Progenitor cell of endocrine pancreas (in vitro differentiated cells): ENCODE results near the gene MLANA. TPM values are rescaled to one million over a fixed set of nuclear protein-coding genes. Genes with fewer than 3 reads are reported as not detected.

Experiments
- DNase-seq: peaks from one replicate; pipeline ENCODE4 v3.0.0; 2021; ENCODE audit warnings: low spot score; ENCODE audit not compliant: unreplicated experiment
- H3K27ac Mint-ChIP-seq: 2 replicates; pipeline ENCODE4 v1.8.0; 2021; ENCODE audit warnings: mild to moderate bottlenecking, moderate library complexity, mixed read lengths
- H3K27me3 Mint-ChIP-seq: 2 replicates; pipeline ENCODE4 v1.8.0; 2021; ENCODE audit warnings: mixed read lengths
- H3K36me3 Mint-ChIP-seq: 2 replicates; pipeline ENCODE4 v1.8.0; 2022; ENCODE audit warnings: mixed read lengths; ENCODE audit not compliant: insufficient read depth
- H3K4me1 Mint-ChIP-seq: 2 replicates; pipeline ENCODE4 v1.8.0; 2021; ENCODE audit warnings: low read depth, mixed read lengths
- H3K4me3 Mint-ChIP-seq: 2 replicates; pipeline ENCODE4 v1.8.0; 2021; ENCODE audit warnings: low read depth, mild to moderate bottlenecking, moderate library complexity, mixed read lengths
- H3K9me3 Mint-ChIP-seq: 2 replicates; pipeline ENCODE4 v1.8.0; 2021; ENCODE audit warnings: low read depth, mixed read lengths
- total RNA-seq: library from RNA; stranded (reverse); gene quantifications from 2 replicates; pipeline ENCODE4 v1.2.1, GENCODE V29; 2021
- TF ChIP-seq, protein P1 (sequence below): fragments of 200-600 bp; sonication (generic); IDR thresholded peaks from one replicate; pipeline ENCODE4 v1.5.0; 2021; ENCODE audit warnings: antibody characterized with exemption, mild to moderate bottlenecking; ENCODE audit not compliant: unreplicated experiment

Gene MLANA
- total RNA-seq, 1 donor from 2014 or later: not detected

DNA sequence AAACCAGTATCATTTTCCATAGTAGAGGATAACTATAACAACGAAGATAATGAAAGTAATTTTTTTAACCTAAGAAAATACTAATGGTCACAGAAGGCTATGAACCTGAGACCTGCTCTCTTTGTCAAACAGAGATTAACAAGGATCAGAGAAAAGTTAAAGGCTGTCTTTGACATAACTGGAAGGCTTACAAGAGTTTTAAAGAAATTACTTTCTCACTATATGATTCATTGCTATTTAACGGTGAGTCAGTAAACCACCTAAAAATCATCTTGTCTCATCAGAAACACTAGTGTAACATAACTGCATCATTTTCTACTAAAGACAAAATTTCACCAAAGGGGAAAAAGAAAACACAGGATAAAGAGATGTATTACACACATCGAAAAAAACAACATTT lies 19.3 kb downstream of the MLANA start:
- H3K27me3 Mint-ChIP-seq: no peaks in the 10 kb centered on the region
- H3K4me3 Mint-ChIP-seq: no peak overlapping the region
- no peaks in the 10 kb centered on the region for H3K9me3 Mint-ChIP-seq
- TF ChIP-seq, protein P1, sequence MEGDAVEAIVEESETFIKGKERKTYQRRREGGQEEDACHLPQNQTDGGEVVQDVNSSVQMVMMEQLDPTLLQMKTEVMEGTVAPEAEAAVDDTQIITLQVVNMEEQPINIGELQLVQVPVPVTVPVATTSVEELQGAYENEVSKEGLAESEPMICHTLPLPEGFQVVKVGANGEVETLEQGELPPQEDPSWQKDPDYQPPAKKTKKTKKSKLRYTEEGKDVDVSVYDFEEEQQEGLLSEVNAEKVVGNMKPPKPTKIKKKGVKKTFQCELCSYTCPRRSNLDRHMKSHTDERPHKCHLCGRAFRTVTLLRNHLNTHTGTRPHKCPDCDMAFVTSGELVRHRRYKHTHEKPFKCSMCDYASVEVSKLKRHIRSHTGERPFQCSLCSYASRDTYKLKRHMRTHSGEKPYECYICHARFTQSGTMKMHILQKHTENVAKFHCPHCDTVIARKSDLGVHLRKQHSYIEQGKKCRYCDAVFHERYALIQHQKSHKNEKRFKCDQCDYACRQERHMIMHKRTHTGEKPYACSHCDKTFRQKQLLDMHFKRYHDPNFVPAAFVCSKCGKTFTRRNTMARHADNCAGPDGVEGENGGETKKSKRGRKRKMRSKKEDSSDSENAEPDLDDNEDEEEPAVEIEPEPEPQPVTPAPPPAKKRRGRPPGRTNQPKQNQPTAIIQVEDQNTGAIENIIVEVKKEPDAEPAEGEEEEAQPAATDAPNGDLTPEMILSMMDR: no peak
- peaks cover 1% of the 10 kb centered on the region for H3K36me3 Mint-ChIP-seq
- no peak overlapping the region for H3K27ac Mint-ChIP-seq
- DNase-seq: no peak
- no peaks in the 10 kb centered on the region for H3K4me1 Mint-ChIP-seq

DNA sequence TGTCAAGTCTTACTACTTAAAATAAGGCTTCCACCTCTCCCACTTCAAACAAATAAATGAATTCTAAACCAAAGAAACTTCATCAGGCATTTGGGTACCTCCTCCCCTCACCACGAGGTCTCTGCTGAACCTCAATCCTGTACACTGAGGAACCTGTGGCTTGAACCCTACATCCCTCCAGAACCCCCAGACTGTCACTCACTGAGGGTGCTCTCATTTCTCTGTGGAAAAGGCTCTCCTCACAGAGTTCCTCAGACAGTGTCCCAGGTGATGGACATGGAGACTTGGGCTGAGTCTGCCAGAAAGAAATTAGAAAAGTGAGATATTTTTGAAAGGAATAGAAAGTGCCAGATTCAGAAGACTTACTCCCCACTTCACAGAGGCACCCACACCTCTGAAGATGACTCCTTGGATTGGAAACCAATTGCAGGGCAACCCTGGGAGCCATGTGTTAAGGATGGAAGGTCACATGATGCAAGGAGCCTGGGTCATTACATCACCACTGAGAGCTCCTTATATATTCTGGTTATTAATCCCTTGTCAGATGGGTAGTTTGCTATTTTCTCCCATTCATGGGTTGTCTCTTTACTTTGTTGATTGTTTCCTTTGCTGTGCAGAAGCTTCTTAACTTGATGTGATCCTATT lies 19.8 kb downstream of the MLANA start:
- Mint-ChIP-seq H3K9me3 (no peaks in the 10 kb centered on the region), H3K36me3 (peaks cover 1% of the 10 kb centered on the region), H3K27ac (no peak overlapping the region), H3K4me1 (no peaks in the 10 kb centered on the region), H3K27me3 (no peaks in the 10 kb centered on the region), H3K4me3 (no peak overlapping the region)
- DNase-seq: no peak
- TF ChIP-seq, protein P1: no peak

DNA sequence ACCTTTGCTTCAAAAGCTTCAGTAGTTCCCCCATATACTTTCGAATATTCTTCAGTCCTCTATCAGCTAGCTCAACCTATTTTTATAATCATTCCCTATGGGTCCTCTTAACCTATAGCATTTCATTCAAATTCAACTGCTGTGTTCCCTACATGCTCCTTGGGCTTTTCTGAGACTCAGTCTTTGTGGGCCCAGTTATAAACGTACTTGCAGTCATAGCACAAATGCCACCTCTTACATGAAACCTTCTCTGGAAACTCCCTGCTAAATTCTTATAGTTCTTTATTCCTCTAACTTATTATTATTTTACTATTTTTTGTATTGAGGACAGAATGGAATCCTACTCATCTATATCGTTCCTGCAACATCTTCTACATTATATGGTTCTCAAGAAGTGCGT lies 24.7 kb downstream of the MLANA start:
- TF ChIP-seq, protein P1: no peak
- Mint-ChIP-seq H3K4me1 (peaks cover under 1% of the 10 kb centered on the region), H3K36me3 (peaks cover 15% of the 10 kb centered on the region), H3K9me3 (no peaks in the 10 kb centered on the region), H3K27ac (no peak overlapping the region), H3K27me3 (no peaks in the 10 kb centered on the region), H3K4me3 (no peak overlapping the region)
- no peak for DNase-seq

DNA sequence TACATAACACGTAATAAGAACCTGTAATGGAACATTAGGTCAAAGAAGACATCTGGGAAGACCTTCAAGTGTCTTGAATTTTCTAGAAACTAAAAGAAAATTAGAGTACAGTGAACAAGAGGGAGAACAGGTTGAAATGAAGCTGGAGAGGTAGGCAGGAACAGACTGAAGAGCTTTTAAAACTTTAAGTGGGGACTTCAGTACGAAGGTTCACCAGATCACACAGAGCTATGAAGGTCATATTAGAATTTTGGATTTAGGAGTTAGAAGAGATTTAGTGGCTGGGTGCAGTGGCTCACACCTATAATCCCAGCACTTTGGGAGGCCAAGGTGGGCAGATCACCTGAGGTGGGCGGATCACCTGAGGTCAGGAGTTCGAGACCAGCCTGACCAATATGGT lies 26.6 kb downstream of the MLANA start:
- TF ChIP-seq, protein P1: no peak
- Mint-ChIP-seq H3K9me3 (no peaks in the 10 kb centered on the region), H3K4me3 (no peak overlapping the region), H3K27me3 (no peaks in the 10 kb centered on the region), H3K36me3 (peaks cover 28% of the 10 kb centered on the region), H3K4me1 (peaks cover 12% of the 10 kb centered on the region), H3K27ac (no peak overlapping the region)
- no peak for DNase-seq

DNA sequence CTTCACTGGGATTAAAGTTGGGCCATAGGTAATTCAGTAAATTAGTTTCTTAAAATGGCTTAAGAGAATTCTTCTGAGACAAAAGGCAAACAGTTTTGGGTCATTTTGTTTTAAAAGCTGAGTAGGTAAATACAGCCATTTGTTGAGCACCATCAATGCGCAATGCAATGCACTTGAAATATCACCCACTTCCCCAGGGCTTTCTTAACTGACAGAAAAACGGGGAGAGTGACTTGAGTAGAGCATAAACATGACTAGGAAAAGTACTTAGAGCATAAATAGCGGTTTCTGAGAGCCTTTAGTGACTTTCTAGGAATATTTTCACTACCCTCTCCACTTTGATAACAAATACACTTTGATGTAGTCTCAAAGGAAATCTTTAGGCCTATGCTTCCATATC lies 27.2 kb downstream of the MLANA start:
- Mint-ChIP-seq H3K9me3 (no peaks in the 10 kb centered on the region), H3K27me3 (no peaks in the 10 kb centered on the region), H3K4me1 (peaks cover 18% of the 10 kb centered on the region), H3K27ac (no peak overlapping the region), H3K36me3 (peaks cover 32% of the 10 kb centered on the region), H3K4me3 (no peak overlapping the region)
- no peak for DNase-seq
- TF ChIP-seq, protein P1: no peak
